GM19043 (cell line): ENCODE data around the gene LIMK1.

Experiments
- ATAC-seq: cut with Tn5 transposase; IDR thresholded peaks from one replicate; pipeline ENCODE4 v1.9.1; 2021; ENCODE audit warnings: low read depth; ENCODE audit not compliant: unreplicated experiment

LIMK1 gene

GRCh38 chr7:74082770-74083116 is 861 bp upstream of the LIMK1 start:
- no peak for ATAC-seq

DNA sequence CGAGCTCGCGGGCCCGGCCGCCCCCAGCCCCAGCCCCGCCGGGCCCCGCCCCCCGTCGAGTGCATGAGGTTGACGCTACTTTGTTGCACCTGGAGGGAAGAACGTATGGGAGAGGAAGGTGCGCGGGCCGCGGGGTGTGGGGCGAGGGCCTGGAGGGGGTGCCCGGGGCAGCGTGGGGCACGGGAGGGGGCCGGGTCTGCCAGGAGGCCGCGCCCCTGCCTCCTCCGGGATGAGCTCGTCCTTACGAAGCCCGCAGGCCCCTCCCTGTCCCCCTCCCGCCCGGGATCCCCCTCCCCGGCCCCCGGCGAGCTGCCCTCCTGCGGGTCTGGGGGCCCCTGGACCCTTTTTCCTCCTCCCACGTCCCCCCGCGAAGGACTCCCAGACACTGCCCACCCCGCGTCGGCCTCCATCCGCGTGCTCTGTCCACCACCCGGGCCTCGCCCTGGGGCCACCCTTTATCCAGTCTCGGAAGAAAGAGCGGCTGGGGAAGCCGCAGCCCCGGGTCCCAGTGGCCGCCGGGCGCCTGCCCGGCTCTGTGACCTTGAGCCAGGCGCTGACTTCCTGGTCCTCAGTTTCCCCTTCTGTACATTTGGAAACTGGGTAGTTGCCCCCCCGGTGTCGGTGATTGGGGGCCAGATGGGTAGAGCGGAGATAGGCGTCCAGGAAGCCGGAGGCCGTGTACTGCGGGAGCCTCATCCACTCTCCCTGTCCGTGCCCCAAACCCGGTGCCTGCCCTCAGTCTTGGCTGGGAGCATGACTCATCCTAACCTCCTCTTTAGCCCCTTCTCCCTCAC is 521 bp downstream of the LIMK1 start:
- peak; percentile 18 for ATAC-seq

DNA sequence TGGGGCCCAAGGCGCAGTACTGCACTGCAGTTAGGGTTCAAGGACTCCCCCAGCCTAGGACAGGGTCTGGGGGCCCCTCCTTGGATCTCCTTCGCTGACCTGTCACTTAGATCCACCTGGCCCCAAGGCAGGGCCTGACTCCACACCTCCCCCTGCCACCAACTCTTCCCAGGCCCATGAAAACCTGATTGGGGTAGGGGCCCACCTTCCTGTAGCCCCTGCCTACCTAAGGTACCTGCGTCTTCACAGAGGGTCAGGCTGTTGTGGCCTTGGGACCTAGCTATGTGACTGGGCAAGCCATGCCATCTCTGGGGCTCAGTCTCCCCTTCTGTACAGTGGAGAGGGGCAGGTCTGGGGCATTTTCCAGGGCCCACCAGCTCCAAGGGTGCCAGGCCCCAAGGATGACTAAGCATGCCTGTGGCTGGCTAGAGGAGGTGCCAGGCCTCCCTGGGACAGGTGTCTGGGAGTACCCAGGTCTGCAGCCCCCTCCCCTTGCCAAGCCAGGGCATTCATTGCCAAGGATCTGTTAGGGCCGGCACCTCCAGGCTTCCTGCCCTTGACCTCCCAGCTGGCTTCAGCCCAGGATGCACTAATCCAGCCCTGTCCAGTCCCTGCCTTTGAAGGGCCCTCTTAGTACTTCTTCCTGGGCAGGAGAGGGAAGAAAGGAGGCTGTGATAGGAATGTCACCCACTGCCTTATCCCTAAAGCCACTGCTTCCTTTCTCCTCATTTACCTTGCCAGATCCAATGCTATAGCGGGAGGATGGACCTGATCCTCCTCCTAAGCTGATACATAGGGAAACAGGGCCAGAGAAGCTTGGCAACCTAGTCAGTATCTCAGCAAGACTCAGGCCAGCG is 1.3 kb downstream of the LIMK1 start:
- no peak for ATAC-seq

DNA sequence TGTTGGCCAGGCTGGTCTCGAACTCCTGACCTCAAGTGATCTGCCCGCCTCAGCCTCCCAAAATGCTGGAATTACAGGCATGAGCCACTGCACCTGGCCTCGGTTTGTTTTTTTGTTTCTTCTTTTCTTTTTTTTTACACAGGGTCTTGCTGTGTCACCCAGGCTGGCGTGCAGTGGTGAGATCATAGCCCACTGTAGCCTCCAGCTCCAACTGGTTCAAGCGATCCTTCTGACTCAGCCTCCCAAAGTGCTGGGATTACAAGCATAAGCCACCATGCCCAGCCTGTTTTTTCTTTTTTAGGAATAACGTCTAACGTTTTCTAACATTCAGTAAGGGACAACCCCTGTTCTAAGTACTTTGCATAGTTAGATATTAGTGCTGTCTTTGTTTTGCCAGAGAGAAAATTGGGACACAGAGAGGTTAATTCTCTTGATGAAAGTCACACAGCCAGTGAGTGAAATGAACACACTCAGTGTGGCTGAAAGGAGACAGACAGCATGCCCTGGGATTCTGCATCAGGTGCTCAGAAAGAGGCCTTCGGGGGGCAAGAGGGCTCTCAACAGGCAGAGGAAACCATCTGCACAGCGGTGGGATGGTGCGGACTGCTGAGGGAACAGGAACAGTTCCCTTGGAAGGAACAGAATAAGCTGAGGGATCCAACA is 4.3 kb downstream of the LIMK1 start:
- no peak for ATAC-seq

DNA sequence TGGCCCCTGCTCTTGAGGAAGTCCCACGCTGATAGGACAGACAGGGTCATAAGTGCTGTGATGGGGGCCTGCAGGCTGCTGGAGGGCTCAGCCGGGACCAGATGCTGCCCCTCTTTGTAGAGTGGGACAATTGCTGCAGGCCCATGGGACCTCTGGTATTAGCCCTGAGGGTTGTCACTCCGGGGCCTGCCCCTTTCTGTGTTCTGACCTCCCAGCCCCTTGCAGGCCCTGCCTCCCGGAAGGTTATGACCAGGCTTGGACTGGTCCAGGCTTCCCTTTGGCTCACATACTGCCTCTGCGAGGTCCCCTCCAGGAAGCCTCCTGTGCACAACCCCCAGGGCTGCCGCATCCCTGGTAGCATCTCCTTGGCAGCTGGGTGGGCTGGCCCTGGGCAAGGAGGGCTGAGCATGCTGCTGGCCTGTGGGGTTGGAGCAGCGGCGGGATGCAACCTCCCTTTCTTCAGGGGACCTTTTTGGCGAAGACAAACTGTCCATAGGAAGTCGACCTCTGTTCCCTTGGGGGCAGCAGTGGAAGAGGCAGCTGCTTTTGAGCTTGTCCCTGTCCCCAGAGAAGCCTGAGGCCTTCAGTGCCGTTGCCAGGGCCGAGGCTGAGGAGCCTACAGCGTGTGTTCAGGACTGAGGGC is 8.8 kb downstream of the LIMK1 start:
- ATAC-seq: no peak

GRCh38 chr7:74092964-74093471 is 9.4 kb downstream of the LIMK1 start:
- peak; percentile 54 for ATAC-seq

DNA sequence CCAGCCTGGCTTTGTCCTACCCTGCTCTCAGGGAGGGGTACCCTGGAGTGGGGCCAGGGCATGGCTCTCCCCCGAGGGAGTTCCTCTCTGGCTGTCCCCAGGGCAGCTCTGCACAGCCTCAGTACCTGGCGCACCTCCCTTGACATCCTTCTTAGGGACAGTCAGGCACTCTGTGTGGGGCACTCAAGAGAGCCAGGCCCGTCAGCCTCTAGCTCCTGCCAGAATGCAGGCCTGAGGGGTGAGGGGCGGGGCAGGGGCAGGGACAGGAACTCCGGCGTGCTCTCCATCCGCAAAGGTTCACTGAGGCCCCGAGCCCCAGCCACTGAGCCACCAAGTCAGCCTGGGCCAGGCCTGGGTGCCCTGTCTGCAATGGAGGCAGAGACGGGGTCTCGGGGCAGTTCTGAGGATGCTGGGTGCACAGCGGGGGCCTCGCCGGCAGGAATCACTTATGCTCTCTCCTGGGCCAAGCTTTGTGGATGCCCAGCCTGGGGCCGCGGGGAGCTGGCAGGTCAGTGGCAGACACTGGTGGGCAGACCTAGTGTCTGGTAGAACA is 10.1 kb downstream of the LIMK1 start:
- peak; percentile 13 for ATAC-seq

GRCh38 chr7:74094224-74095101 is 10.9 kb downstream of the LIMK1 start:
- peak; percentile 42 for ATAC-seq

GRCh38 chr7:74095135-74095534 is 11.5 kb downstream of the LIMK1 start:
- ATAC-seq: no peak

- no peak for ATAC-seq
These were observed 14.5 kb downstream of the LIMK1 start for GRCh38 chr7:74097937-74098614.

- no peak for ATAC-seq
These were observed 15.4 kb downstream of the LIMK1 start for GRCh38 chr7:74099031-74099430.

- peak; percentile 93 for ATAC-seq
These were observed 17.6 kb downstream of the LIMK1 start for GRCh38 chr7:74101061-74101681.

- ATAC-seq: no peak
These were observed 19.7 kb downstream of the LIMK1 start for GRCh38 chr7:74103219-74103772.

- no peak for ATAC-seq
These were observed 21.1 kb downstream of the LIMK1 start for GRCh38 chr7:74104702-74105101.

- ATAC-seq: no peak
These were observed 22.4 kb downstream of the LIMK1 start for GRCh38 chr7:74105992-74106391.

GRCh38 chr7:74106846-74107245 is 23.2 kb downstream of the LIMK1 start:
- ATAC-seq: no peak

DNA sequence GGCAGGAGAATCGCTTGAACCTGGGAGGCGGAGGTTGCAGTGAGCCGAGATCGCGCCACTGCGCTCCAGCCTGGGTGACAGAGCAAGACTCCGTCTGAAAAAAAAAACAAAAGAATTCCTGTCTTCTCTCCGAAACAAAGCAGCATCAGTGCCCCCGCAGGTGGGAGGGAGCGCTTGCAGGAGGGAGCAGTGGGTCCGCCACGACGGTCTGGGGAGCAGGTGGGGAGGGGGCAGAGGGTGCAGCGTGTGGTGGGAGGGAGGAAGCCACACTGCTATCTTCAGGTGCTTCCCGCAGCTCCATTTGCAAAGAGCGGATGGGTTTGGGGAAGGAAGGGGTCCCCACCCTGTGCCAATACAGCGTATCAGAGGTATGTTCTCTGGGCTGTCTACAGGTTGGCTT is 31.7 kb downstream of the LIMK1 start:
- no peak for ATAC-seq

DNA sequence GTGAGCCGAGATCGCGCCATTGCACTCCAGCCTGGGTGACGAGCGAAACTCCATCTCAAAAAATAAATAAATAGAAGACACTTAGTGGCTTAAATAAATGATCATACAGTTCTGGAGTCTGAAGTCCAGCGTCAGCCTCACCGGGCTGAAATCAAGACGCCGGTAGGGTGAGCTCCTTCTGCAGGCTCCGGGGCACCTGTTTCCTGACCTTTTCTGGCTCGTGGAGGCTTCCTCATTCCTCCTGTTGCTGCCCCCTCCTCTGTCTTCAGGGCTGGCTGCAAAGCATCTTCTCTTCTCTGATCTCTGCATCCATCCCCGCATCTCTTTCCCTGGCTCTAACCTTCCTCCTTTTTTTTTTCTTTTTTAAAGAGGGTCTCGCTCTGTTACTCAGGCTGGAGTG is 32.8 kb downstream of the LIMK1 start:
- ATAC-seq: no peak
